ENCODE data around the gene PPP1R12A.

DNA sequence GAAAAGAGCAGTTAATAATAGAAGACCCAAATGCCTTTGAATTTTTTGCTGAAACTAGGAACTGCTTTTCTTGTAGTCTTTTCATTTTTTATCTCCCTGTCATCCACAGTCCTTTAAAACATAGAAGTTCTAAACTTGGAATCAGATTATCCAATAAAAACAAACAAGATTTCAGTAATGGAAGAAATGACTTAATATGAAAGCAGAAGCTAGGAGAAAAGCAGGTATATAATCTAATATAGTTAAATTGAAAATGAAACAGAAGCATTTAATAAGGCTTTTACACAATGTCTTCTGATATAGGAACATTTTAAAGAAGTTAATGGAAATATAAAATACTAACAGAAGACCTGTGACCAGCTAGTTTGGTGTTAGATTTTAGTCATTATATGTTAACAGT lies 26.5 kb downstream of the PPP1R12A start:
- TF ChIP-seq CTCF (IDR thresholded peaks at IDR 0.05) (no peak), PHF8 (IDR thresholded peaks at IDR 0.05; ENCODE audit: borderline replicate concordance, low read depth) (no peak), E2F6 (IDR thresholded peaks at IDR 0.05; ENCODE audit: borderline replicate concordance, low read depth) (no peak), EP300 (IDR thresholded peaks at IDR 0.05) (no peak), USF2 (IDR thresholded peaks at IDR 0.05) (no peak), CBX2 (IDR thresholded peaks at IDR 0.05; ENCODE audit: borderline replicate concordance, low read depth) (no peak)
- TF ChIP-seq, protein P1, sequence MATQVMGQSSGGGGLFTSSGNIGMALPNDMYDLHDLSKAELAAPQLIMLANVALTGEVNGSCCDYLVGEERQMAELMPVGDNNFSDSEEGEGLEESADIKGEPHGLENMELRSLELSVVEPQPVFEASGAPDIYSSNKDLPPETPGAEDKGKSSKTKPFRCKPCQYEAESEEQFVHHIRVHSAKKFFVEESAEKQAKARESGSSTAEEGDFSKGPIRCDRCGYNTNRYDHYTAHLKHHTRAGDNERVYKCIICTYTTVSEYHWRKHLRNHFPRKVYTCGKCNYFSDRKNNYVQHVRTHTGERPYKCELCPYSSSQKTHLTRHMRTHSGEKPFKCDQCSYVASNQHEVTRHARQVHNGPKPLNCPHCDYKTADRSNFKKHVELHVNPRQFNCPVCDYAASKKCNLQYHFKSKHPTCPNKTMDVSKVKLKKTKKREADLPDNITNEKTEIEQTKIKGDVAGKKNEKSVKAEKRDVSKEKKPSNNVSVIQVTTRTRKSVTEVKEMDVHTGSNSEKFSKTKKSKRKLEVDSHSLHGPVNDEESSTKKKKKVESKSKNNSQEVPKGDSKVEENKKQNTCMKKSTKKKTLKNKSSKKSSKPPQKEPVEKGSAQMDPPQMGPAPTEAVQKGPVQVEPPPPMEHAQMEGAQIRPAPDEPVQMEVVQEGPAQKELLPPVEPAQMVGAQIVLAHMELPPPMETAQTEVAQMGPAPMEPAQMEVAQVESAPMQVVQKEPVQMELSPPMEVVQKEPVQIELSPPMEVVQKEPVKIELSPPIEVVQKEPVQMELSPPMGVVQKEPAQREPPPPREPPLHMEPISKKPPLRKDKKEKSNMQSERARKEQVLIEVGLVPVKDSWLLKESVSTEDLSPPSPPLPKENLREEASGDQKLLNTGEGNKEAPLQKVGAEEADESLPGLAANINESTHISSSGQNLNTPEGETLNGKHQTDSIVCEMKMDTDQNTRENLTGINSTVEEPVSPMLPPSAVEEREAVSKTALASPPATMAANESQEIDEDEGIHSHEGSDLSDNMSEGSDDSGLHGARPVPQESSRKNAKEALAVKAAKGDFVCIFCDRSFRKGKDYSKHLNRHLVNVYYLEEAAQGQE (IDR thresholded peaks at IDR 0.05), result no peak
